Esophagus muscularis mucosa (tissue), 4 donors: ENCODE measurements around the gene COPS4. TPM values are rescaled to one million over a fixed set of nuclear protein-coding genes. Genes with fewer than 3 reads are reported as not detected.
"Not testable (repeated sequence)": the region's sequence is repeated elsewhere in the genome, so short reads cannot be mapped to it uniquely, and the experiment has no call there.

Experiments used
- DNase-seq: peaks from one replicate; pipeline ENCODE4 v3.0.0-alpha.2; 2017; ENCODE audit errors: extremely low spot score
- H3K27ac ChIP-seq, 4 donors: fragments of 200-600 bp; sonication (generic); replicated peaks in 1 of 4; 1 replicate in 3 of 4; 2 replicates in 1 of 4; pipeline ENCODE4 v1.5.1; 2016 to 2019; ENCODE audit warnings: mild to moderate bottlenecking in 1 of 4
- H3K27me3 ChIP-seq, 4 donors: fragments of 200-600 bp; sonication (generic); one replicate each; pipeline versions ENCODE4 v1.5.1 to v1.6.0; 2016 to 2019
- H3K36me3 ChIP-seq, 4 donors: fragments of 200-600 bp; sonication (generic); one replicate each; pipeline ENCODE4 v1.5.1; 2016 to 2019
- H3K4me1 ChIP-seq, 4 donors: fragments of 200-600 bp; sonication (generic); one replicate each; pipeline ENCODE4 v1.5.1; 2016 to 2019
- H3K4me3 ChIP-seq, 4 donors: fragments of 200-600 bp; sonication (generic); 1 replicate in 2 of 4; 2 replicates in 2 of 4; pipeline ENCODE4 v1.5.1; 2016 to 2019; ENCODE audit warnings: mild to moderate bottlenecking in 4 of 4, moderate library complexity in 1 of 4
- H3K9me3 ChIP-seq, 4 donors: fragments of 200-600 bp; sonication (generic); 1 replicate in 3 of 4; 2 replicates in 1 of 4; pipeline ENCODE4 v1.5.1; 2016 to 2019
- CTCF ChIP-seq, 3 experiments: fragments of 200-600 bp in 2 of 3; fragments of 450-650 bp in 1 of 3; sonication (generic) in 2 of 3; IDR thresholded peaks; one replicate each; pipeline ENCODE4 v1.5.1; 2017 to 2019; ENCODE audit warnings: antibody characterized with exemption in 3 of 3, mild to moderate bottlenecking in 2 of 3, moderate library complexity in 1 of 3
- EP300 ChIP-seq: sonication (generic); formaldehyde crosslinking; IDR thresholded peaks from one replicate; pipeline ENCODE4 v1.6.1; 2017; ENCODE audit warnings: antibody characterized with exemption
- POLR2A ChIP-seq: fragments of 450-650 bp; IDR thresholded peaks from one replicate; pipeline ENCODE4 v1.6.1; 2017; ENCODE audit warnings: antibody characterized with exemption, moderate library complexity, mild to moderate bottlenecking, low read depth
- POLR2AphosphoS5 ChIP-seq, 2 donors: sonication (generic); formaldehyde crosslinking; IDR thresholded peaks; one replicate each; pipeline ENCODE4 v1.6.1; 2017; ENCODE audit warnings: antibody characterized with exemption in 2 of 2
- WGBS: methylation state at CpG from one replicate; pipeline ENCODE4 v1.1.5; 2018; 5-methylcytosine and 5-hydroxymethylcytosine counted together
- intact Hi-C: fragments of 100-400 bp; cut with DNase I; formaldehyde crosslinking; loops from one replicate; pipeline ENCODE4 v1.15.1; 2023
- total RNA-seq, 4 donors: library from RNA; depleted of rRNA; stranded (reverse); fragments of >200 nt; gene quantifications; one replicate each; pipeline versions ENCODE4 v1.1.0 to v1.2.1, GENCODE V29; 2016

Gene COPS4
- total RNA-seq, 4 donors from 2014 or later = 54.8 to 63.7 (median 57.7) TPM

GRCh38 chr4:83040269-83040668 is 5.3 kb downstream of the COPS4 start:
- Histone ChIP-seq H3K4me3 (no peak overlapping the region), H3K4me1 (peaks cover 21 to 39% (median 30%) of the 10 kb centered on the region in 4 donors), H3K27me3 (no peaks in the 10 kb centered on the region), H3K36me3 (no peaks in the 10 kb centered on the region), H3K27ac (no peak overlapping the region), H3K9me3 (no peaks in the 10 kb centered on the region)
- TF ChIP-seq EP300 = no peak
- TF ChIP-seq POLR2AphosphoS5 (IDR thresholded peaks at IDR 0.05) = no peak
- TF ChIP-seq CTCF (IDR thresholded peaks at IDR 0.05) = no peak
- no peak for TF ChIP-seq POLR2A
- intact Hi-C loops = no loop called here
- DNase-seq = no peak
- 94% methylated on average over 3 of the region's 3 CpGs for WGBS

DNA sequence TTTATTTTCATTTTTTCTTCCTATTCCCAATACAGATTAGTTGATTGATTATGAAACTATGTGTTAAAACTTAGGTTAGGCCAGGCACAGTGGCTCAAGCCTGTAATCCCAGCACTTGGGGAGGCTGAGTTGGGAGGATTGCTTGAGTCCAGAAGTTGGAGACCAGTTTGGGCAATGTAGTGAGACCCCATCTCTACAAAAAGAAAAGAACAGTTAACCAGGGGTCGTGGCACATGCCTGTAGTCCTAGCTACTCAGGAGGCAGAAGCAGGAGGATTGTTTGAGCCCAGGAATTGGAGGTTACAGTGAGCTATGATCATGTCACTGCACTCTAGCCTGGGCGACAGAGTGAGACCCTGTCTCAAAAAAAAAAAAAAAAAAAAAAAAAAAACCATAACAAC is 8.2 kb downstream of the COPS4 start:
- H3K4me3 ChIP-seq, intact Hi-C loops, DNase-seq, H3K36me3 ChIP-seq, H3K9me3 ChIP-seq, H3K27me3 ChIP-seq, H3K27ac ChIP-seq: not testable (repeated sequence)
- 100% methylated on average over 2 of the region's 2 CpGs for WGBS
- H3K4me1 ChIP-seq = peaks cover 0 to 14% (median 6%) of the 10 kb centered on the region in 4 donors

DNA sequence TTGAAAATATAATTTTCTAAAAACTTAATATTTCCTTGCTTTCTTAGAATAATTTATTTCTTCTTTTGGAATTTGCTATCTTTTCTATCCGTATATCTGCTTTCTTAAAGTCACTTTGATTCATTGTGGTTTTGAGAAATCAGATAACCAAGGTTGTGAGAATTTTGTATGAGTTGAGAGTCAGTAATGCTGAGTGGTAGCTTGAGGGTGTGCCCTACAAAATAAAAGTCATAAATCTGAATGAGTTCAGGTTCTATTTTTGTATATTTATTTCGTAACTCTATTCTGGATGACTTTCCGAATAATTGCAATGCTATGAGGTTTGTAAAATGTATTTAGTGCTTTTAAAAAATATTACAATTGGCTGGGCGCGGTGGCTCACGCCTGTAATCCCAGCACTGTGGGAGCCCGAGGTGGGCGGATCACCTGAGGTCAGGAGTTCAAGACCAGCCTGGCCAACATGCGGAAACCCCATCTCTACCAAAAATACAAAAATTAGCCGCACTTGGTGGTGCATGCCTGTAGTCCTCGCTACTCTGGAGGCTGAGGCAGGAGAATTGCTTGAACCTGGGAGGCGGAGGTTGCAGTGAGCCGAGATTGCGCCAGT is 8.9 kb downstream of the COPS4 start:
- 89% methylated on average over 14 of the region's 14 CpGs for WGBS
- no peaks in the 10 kb centered on the region for H3K9me3 ChIP-seq
- H3K4me3 ChIP-seq = no peak overlapping the region
- TF ChIP-seq EP300 = no peak
- no peak for TF ChIP-seq POLR2A
- no peak for TF ChIP-seq POLR2AphosphoS5 (IDR thresholded peaks at IDR 0.05)
- no peak for TF ChIP-seq CTCF (IDR thresholded peaks at IDR 0.05)
- peaks cover 0 to 12% (median 4%) of the 10 kb centered on the region in 4 donors for H3K4me1 ChIP-seq
- H3K27ac ChIP-seq = no peak overlapping the region
- peaks cover 0 to 10% (median 6%) of the 10 kb centered on the region in 4 donors for H3K36me3 ChIP-seq
- no peaks in the 10 kb centered on the region for H3K27me3 ChIP-seq
- intact Hi-C loops = no loop called here
- no peak for DNase-seq

- H3K36me3 ChIP-seq = peaks cover 6 to 39% (median 28%) of the 10 kb centered on the region in 4 donors
- H3K4me3 ChIP-seq = no peak overlapping the region
- peaks cover 0 to 6% (median 0%) of the 10 kb centered on the region in 4 donors for H3K4me1 ChIP-seq
- DNase-seq = no peak
- no peak for TF ChIP-seq EP300
- no peak for TF ChIP-seq POLR2AphosphoS5 (IDR thresholded peaks at IDR 0.05)
- TF ChIP-seq POLR2A = no peak
- TF ChIP-seq CTCF (IDR thresholded peaks at IDR 0.05) = no peak
- H3K27me3 ChIP-seq = no peaks in the 10 kb centered on the region
- no peak overlapping the region for H3K27ac ChIP-seq
- intact Hi-C loops = no loop called here
- no peaks in the 10 kb centered on the region for H3K9me3 ChIP-seq
- WGBS = 93% methylated on average over 8 of the region's 8 CpGs
Observed at GRCh38 chr4:83046693-83047473, 11.9 kb downstream of the COPS4 start.

GRCh38 chr4:83048781-83049180 is 13.8 kb downstream of the COPS4 start:
- H3K4me1 ChIP-seq, H3K4me3 ChIP-seq, intact Hi-C loops, H3K27me3 ChIP-seq, DNase-seq, H3K27ac ChIP-seq, H3K9me3 ChIP-seq: not testable (repeated sequence)
- peaks cover 6 to 56% (median 46%) of the 10 kb centered on the region in 4 donors for H3K36me3 ChIP-seq
- WGBS = 90% methylated on average over 8 of the region's 8 CpGs
